GM19372 (cell line): Measurements from ENCODE around the gene MYCL.
"Not testable (repeated sequence)": the region's sequence is repeated elsewhere in the genome, so short reads cannot be mapped to it uniquely, and the experiment has no call there.

Experiments used
- ATAC-seq: cut with Tn5 transposase; IDR thresholded peaks from one replicate; pipeline ENCODE4 v1.9.1; 2021; ENCODE audit warnings: mild to moderate bottlenecking, low read depth, moderate library complexity; ENCODE audit not compliant: unreplicated experiment

The MYCL gene

GRCh38 chr1:39922251-39922688, 20.6 kb upstream of the MYCL start:
- no peak for ATAC-seq

GRCh38 chr1:39919545-39919944, 17.8 kb upstream of the MYCL start:
- ATAC-seq, result no peak

- no peak for ATAC-seq
Observed at GRCh38 chr1:39917825-39918224, 16.1 kb upstream of the MYCL start.

GRCh38 chr1:39915499-39916129, 13.9 kb upstream of the MYCL start:
- no peak for ATAC-seq

- not testable (repeated sequence) for ATAC-seq
Observed at GRCh38 chr1:39913136-39913535, 11.4 kb upstream of the MYCL start.

GRCh38 chr1:39910263-39910662, 8.5 kb upstream of the MYCL start:
- ATAC-seq, result no peak

- ATAC-seq, result no peak
Observed at GRCh38 chr1:39908534-39908933, 6.8 kb upstream of the MYCL start.

GRCh38 chr1:39907528-39908453, 6.1 kb upstream of the MYCL start:
- ATAC-seq, result no peak

- ATAC-seq, result no peak
Observed at GRCh38 chr1:39905172-39905571, 3.5 kb upstream of the MYCL start.

- ATAC-seq, result no peak
Observed at GRCh38 chr1:39902460-39902807, 717 bp upstream of the MYCL start.

- no peak for ATAC-seq
Observed at GRCh38 chr1:39901464-39901713, 328 bp downstream of the MYCL start.

GRCh38 chr1:39900662-39901463, 854 bp downstream of the MYCL start:
- no peak for ATAC-seq

- ATAC-seq, result no peak
Observed at GRCh38 chr1:39899611-39900538, 1.8 kb downstream of the MYCL start.

- ATAC-seq, result no peak
Observed at GRCh38 chr1:39898648-39899603, 2.8 kb downstream of the MYCL start.

- no peak for ATAC-seq
Observed at GRCh38 chr1:39898191-39898590, 3.5 kb downstream of the MYCL start.

- no peak for ATAC-seq
Observed at GRCh38 chr1:39896909-39897685, 4.6 kb downstream of the MYCL start.

- no peak for ATAC-seq
Observed at GRCh38 chr1:39895731-39896480, 5.8 kb downstream of the MYCL start.
